ENCODE measurements around the gene NKAIN1.
"Not testable (repeated sequence)": the region's sequence is repeated elsewhere in the genome, so short reads cannot be mapped to it uniquely, and the experiment has no call there.

The NKAIN1 gene

DNA sequence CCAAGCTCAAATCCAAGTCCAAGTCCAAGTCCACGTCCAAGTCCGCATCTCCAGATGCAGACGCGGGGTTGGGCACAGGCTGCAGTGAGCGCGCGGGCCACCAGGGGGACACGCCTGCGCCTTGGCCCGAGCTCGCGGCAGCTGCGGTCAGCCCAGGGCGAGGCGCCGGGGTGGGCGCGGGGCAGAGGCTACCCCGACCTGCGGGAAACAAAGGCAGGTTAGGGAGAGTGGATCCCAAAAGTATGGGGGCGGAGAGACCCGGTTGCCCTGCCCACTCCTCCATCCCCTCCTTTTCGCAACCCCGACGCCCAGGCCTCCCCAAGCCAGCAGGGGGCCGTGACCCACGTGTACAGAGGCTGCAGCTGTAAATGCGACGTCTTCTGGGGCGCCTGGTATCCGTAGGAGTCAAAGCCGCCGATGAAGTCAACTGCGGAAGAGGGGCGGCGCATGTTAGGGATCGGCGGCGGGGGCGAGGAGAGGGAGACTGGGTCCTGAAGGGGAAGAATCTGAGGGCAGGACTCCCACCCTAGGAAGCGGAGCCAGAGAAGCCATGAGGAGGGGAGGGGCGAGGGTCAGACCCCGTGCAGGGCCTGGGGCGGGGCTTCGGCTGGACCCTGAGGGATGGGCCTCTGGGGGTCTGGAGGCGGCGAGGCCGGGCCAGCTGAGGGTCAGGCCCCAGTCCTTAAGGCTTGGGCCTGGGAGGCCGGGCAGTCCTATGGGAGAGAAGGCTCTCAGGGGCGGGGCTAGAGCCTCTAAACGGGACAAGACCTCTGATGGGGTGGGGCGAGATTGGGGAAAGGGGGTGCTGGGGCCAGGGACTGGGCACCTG lies 58.0 kb downstream of the NKAIN1 start:
- DNase-seq (ENCODE audit: low read depth in 1 of 2, low spot score in 1 of 2) = peak; percentile 21 to 50
- TF ChIP-seq JUND (IDR thresholded peaks at IDR 0.05; ENCODE audit: low read depth) = no peak
- in situ Hi-C loops (cut with HindIII; ENCODE audit: low pct_unique_long_range_greater_than_20kb, low sequenced_read_pairs) = no loop called here

DNA sequence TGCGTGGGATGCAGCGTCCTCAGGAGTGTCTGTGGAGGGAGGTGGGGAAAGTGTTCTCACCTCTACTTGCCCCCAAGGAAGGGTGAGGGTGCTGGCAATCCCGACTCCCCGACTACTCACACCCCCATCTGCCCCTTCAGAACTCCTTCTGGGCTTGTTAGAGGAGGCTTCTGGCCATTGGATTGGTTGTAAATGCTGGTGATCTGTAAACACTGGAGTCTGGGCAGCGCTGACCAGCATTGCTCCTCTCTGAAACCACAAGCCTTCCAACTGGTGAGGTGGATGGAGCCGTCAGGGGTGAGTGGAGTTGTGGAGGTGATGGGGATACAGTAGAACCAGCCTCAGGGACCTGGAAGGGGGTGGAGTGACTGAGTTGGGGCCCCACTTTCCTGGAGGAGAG lies 59.3 kb downstream of the NKAIN1 start:
- no peak for DNase-seq (ENCODE audit: low read depth in 1 of 2, low spot score in 1 of 2)
- in situ Hi-C loops (cut with HindIII; ENCODE audit: low pct_unique_long_range_greater_than_20kb, low sequenced_read_pairs) = no loop called here
- TF ChIP-seq JUND (IDR thresholded peaks at IDR 0.05; ENCODE audit: low read depth) = no peak

DNA sequence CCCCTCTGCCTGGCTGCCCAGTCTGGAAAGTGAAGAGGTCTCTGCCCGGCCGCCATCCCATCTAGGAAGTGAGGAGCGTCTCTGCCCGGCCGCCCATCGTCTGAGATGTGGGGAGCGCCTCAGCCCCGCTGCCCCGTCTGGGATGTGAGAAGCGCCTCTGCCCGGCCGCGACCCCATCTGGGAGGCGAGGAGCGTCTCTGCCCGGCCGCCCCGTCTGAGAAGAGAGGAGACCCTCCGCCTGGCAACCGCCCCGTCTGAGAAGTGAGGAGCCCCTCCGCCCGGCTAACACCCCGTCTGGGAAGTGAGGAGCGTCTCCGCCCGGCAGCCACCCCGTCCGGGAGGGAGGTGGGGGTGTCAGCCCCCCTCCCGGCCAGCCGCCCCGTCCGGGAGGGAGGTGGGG lies 63.4 kb downstream of the NKAIN1 start:
- in situ Hi-C loops (cut with HindIII; ENCODE audit: low pct_unique_long_range_greater_than_20kb, low sequenced_read_pairs); DNase-seq (ENCODE audit: low read depth in 1 of 2, low spot score in 1 of 2): not testable (repeated sequence)

DNA sequence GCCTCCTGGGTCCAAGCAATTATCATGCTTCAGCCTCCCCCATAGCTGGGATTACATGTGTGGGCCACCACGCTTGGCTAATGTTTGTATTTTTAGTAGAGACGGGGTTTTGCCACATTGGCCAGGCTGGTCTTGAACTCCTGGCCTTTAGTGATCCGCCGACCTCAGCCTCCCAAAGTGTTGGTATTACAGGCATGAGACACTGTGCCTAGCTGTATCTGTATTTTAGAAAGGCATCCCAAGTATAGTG lies 69.3 kb downstream of the NKAIN1 start:
- no peak for TF ChIP-seq JUND (IDR thresholded peaks at IDR 0.05; ENCODE audit: low read depth)
- in situ Hi-C loops (cut with HindIII; ENCODE audit: low pct_unique_long_range_greater_than_20kb, low sequenced_read_pairs) = no loop called here
- DNase-seq (ENCODE audit: low read depth in 1 of 2, low spot score in 1 of 2) = no peak

DNA sequence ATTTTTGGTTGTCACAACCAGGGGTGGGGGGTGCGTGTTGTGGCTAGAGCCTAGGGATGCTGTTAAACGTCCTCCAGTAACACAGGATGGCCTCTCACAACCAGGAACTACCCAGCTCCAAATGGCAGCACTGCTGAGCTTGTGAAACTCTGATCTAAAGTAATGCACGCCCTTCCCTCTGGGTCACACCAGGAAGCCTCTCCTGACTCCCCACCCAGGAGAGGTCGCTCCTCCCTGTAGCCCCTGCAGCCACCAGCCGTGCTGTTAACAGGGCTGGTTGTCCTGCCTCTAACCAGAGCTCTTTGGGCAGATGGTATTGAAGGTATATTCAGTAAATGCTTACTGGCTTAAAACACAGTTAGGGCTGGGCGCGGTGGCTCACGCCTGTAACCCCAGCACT lies 73.2 kb downstream of the NKAIN1 start:
- no peak for TF ChIP-seq JUND (IDR thresholded peaks at IDR 0.05; ENCODE audit: low read depth)
- no peak for DNase-seq (ENCODE audit: low read depth in 1 of 2, low spot score in 1 of 2)
- in situ Hi-C loops (cut with HindIII; ENCODE audit: low pct_unique_long_range_greater_than_20kb, low sequenced_read_pairs) = no loop called here

DNA sequence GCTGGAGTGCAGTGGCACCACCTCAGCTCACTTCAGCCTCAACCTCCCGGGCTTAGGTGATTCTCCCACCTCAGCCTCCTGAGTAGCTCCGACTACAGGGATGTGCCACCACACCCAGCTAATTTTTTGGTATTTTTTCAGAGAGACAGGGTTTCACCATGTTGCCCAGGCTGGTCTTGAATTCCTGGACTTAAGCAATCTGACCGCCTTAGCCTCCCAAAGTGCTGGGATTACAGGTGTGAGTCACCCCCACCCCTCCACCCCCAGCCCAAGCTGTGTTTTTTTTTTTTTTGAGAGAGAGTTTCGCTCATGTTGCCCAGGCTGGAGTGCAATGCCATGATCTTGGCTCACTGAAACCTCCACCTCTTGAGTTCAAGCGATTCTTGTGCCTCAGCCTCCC lies 75.4 kb downstream of the NKAIN1 start:
- no peak for DNase-seq (ENCODE audit: low read depth in 1 of 2, low spot score in 1 of 2)
- TF ChIP-seq JUND (IDR thresholded peaks at IDR 0.05; ENCODE audit: low read depth) = no peak
- in situ Hi-C loops (cut with HindIII; ENCODE audit: low pct_unique_long_range_greater_than_20kb, low sequenced_read_pairs) = no loop called here

DNA sequence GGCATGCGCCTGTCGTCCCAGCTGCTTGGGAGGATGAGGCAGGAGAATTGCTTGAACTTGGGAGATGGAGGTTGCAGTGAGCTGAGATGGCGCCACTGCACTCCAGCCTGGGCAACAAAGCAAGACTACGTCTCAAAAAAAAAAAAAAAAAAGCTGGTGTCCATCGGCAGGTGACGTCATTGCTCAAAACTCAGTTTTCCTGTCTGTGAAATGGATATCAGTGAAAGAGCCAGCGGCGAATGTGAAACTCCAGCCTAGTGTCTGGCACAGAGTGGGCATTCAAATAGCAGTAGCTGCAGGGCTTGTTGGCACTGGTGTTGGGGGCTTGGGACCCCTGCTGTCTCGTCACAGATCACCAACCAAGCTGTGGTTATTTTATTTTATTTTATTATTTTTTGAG lies 75.8 kb downstream of the NKAIN1 start:
- in situ Hi-C loops (cut with HindIII; ENCODE audit: low pct_unique_long_range_greater_than_20kb, low sequenced_read_pairs) = no loop called here
- DNase-seq (ENCODE audit: low read depth in 1 of 2, low spot score in 1 of 2) = no peak
- no peak for TF ChIP-seq JUND (IDR thresholded peaks at IDR 0.05; ENCODE audit: low read depth)

DNA sequence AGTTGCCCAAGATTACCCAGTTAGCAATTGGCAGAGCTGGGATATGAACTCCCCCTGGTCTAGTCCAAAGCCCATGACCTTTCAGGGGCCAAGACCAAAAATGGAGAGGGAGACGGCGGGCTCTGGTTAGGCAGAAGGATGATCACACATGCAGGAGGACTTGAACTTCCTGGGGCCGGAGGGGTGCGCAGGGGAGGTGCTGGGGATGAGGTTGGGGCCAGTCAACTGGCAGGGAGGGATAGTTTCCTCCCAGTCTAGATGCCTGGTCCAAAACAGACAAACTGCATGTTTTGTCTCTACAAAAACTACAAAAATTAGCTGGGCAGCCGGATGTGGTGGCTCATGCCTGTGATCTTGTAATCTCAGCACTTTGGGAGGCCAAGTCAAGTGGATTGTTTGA lies 78.1 kb downstream of the NKAIN1 start:
- no peak for TF ChIP-seq JUND (IDR thresholded peaks at IDR 0.05; ENCODE audit: low read depth)
- in situ Hi-C loops (cut with HindIII; ENCODE audit: low pct_unique_long_range_greater_than_20kb, low sequenced_read_pairs) = no loop called here
- DNase-seq (ENCODE audit: low read depth in 1 of 2, low spot score in 1 of 2) = no peak

DNA sequence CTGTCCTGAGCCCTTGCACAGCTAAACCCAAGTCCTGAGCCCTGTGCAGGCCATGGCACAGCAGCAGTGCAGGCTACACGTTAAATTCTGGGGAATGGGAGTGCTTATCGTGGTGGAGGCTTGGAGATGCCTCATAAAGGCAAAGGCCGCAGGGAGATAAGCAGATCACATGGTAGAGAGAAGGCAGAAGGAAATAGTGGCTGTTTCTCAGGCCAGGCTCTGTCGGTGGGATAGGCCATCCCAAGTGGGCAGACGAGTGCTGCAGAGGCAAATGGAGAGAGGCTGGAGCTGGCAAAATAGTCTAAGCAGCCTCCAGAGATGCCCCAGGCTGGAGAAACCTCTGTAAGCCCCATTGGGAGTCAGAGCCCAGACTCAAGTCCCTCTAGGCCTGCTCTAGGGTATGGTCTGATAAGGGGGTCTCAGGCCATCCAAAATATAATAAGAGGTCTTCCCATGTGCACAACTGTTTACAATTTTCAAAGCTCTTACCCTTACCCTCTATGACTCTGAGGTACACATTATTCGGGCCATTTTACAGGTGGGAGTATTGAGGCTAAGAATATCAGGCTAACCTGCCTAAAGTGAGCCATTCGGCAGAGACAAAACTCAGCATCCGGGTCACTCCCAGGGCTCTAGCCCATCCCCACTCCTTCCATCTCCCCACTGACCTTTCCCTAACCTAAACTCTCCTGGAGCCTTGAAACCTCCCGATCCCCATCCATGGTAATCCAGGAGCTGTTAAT lies 79.6 kb downstream of the NKAIN1 start:
- TF ChIP-seq JUND (IDR thresholded peaks at IDR 0.05; ENCODE audit: low read depth) = no peak
- in situ Hi-C loops (cut with HindIII; ENCODE audit: low pct_unique_long_range_greater_than_20kb, low sequenced_read_pairs) = no loop called here
- DNase-seq (ENCODE audit: low read depth in 1 of 2, low spot score in 1 of 2) = no peak

DNA sequence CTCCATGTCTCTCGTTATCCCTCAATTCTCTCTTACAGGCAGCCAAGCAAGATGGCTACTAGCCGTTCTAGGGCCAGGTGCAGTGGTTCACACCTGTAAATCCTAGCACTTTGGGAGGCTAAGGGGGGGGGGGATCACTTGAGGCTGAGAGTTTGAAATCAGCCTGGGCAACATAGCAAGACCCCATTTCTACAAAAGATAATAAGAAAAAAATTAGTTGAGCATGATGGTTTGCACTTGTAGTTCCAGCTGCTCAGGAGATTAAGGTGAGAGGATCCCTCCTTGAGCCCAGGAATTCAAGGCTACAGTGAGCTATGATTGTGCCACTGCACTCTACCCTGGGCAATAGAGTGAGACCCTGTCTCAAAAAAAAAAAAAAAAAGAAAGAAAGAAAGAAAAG lies 80.4 kb downstream of the NKAIN1 start:
- no peak for DNase-seq (ENCODE audit: low read depth in 1 of 2, low spot score in 1 of 2)
- TF ChIP-seq JUND (IDR thresholded peaks at IDR 0.05; ENCODE audit: low read depth) = no peak
- in situ Hi-C loops (cut with HindIII; ENCODE audit: low pct_unique_long_range_greater_than_20kb, low sequenced_read_pairs) = no loop called here

DNA sequence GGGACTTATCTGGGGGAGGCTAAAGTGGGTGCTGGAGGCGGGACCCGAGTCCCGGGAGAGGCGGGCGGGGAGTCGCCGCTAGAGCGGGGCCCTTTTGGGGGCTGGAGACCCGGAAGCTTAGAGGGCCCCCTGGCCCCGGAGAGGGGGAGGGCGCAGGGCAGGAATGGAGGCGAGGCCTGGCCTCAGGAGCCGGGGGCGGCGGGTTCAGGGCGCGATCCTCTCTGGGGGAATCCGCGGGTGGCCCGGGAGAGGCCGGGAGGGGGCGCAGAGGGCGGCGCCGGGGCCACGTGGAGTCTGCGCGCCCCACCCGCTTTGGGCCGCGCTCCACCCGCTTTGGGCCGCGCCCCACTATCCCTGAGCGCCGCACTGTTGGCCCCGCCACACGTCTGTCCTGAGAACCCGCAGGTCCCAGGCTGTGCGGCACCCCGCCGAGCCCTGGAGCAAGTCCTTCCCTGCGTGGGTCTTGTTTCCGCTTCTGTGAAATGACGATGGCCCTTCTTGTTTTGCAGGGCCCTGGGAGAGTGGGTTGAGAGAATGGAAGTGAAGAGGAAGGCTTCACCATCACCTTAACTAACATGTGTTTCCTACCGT lies 84.4 kb downstream of the NKAIN1 start:
- in situ Hi-C loops (cut with HindIII; ENCODE audit: low pct_unique_long_range_greater_than_20kb, low sequenced_read_pairs) = no loop called here
- no peak for TF ChIP-seq JUND (IDR thresholded peaks at IDR 0.05; ENCODE audit: low read depth)
- DNase-seq (ENCODE audit: low read depth in 1 of 2, low spot score in 1 of 2) = peak; percentile 13 to 80

DNA sequence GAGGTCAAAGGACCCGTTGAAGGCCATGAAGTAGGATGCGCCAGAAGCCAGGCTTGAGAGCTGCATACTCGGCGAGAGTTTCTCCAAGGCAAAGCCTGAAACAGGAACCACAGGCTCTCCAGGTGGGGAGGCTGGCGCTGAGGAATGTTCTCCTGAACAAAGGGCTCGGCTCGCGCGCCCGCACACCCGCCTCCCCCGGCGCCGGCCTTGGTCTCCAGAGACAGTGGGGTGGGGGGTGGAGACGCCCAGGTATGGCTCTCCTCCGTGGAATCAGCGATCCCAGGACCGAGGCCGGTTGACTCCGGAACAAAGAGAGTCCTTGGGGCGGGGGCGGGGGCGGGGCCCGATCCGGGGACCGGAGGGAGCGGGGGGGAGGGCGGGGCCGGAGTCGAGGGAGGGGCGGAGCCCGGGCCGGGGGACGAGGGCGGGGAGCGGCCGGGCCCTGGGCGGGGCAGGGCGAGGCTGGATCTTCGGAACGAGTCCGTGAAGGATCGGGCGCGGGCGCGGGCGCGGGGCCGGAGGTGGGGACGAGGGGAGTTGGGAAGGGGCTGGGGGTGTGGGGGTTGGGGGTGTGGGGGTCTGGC lies 85.0 kb downstream of the NKAIN1 start:
- no peak for TF ChIP-seq JUND (IDR thresholded peaks at IDR 0.05; ENCODE audit: low read depth)
- in situ Hi-C loops (cut with HindIII; ENCODE audit: low pct_unique_long_range_greater_than_20kb, low sequenced_read_pairs) = no loop called here
- peak; percentile 49 to 94 for DNase-seq (ENCODE audit: low read depth in 1 of 2, low spot score in 1 of 2)

DNA sequence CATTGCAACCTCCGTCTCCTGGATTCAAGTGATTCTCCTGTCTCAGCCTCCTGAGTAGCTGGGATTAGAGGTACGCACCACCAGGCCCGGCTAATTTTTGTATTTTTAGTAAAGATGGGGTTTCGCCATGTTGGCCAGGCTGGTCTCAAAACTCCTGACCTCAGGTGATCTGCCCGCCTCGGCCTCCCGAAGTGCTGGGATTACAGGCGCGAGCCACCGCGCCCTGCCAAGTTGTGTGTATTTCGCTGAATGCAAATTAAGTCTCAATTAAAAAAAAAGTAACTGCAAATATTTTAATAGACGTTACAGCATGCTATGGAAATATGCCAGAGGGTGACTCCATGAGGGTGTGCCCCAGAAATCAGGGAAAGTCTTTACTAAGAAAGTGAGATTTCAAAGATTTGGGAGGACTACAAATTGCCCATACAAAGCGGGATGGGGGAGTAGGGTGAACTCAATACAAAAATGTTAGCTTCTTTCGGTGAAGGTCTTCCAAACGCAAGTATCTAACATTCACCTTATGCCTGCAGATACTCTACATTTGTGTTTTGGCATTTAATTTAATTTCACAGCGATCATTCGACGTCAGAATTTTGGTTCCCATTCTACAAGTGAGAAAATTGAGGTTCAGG lies 85.6 kb downstream of the NKAIN1 start:
- DNase-seq (ENCODE audit: low read depth in 1 of 2, low spot score in 1 of 2) = no peak
- no peak for TF ChIP-seq JUND (IDR thresholded peaks at IDR 0.05; ENCODE audit: low read depth)
- in situ Hi-C loops (cut with HindIII; ENCODE audit: low pct_unique_long_range_greater_than_20kb, low sequenced_read_pairs) = no loop called here
